IMR-90 (cell line): ENCODE results near the gene PBRM1. TPM values are rescaled to one million over a fixed set of nuclear protein-coding genes. Genes with fewer than 3 reads are reported as not detected.

Experiments
- ATAC-seq: fragments of 200-7000 bp; cut with Tn5 transposase; 2 replicates; pipeline ENCODE4 v1.9.1; 2020; ENCODE audit warnings: low read depth, mild to moderate bottlenecking, moderate library complexity
- BruUV-seq: library from RNA; stranded (reverse); fragments of 400-500 nt; replicated peaks from 2 replicates; lab custom pipeline; 2021; lab: Mats Ljungman, UMichigan
- CTCF ChIA-PET: fragments of 300-600 bp; formaldehyde crosslinking; extraction: SDS; loops from one replicate; lab custom pipeline; 2021; ENCODE audit warnings: antibody characterized with exemption; lab: Yijun Ruan, JAX
- POLR2A ChIA-PET: fragments of 300-600 bp; sonication (Branson Sonifier 250); formaldehyde crosslinking; loops from one replicate; lab custom pipeline; 2022; ENCODE audit warnings: antibody characterized with exemption; ENCODE audit not compliant: unreplicated experiment; lab: Charles Lee
- DNase-seq: peaks from one replicate; pipeline ENCODE4 v3.0.0; 2013
- H2AFZ ChIP-seq: replicated peaks from 2 replicates; pipeline ENCODE3; 2013; ENCODE audit warnings: low read length, mild to moderate bottlenecking; ENCODE audit not compliant: poor library complexity
- H2AK5ac ChIP-seq: 2 replicates; pipeline ENCODE4 v1.6.1; 2013; ENCODE audit warnings: low read depth, low read length, inconsistent platforms
- H2AK9ac ChIP-seq: replicated peaks from 2 replicates; pipeline ENCODE3; 2013; ENCODE audit warnings: mild to moderate bottlenecking, low read depth, low read length, moderate library complexity; ENCODE audit not compliant: poor library complexity
- H2BK120ac ChIP-seq: 2 replicates; pipeline ENCODE4 v1.6.1; 2013; ENCODE audit warnings: low read depth, low read length, inconsistent platforms
- H2BK15ac ChIP-seq: 3 replicates; pipeline ENCODE4 v1.6.1; 2013; ENCODE audit warnings: low read depth, low read length, inconsistent platforms
- H2BK20ac ChIP-seq: 2 replicates; pipeline ENCODE4 v1.6.1; 2013; ENCODE audit warnings: low read depth, mild to moderate bottlenecking, inconsistent platforms, low read length, moderate library complexity
- H2BK5ac ChIP-seq: 2 replicates; pipeline ENCODE4 v1.6.1; 2013; ENCODE audit warnings: mild to moderate bottlenecking, low read depth, low read length, inconsistent platforms; ENCODE audit not compliant: poor library complexity, severe bottlenecking
- H3K14ac ChIP-seq: replicated peaks from 2 replicates; pipeline ENCODE4 v1.6.1; 2013; ENCODE audit warnings: low read depth, low read length, inconsistent platforms
- H3K18ac ChIP-seq: 2 replicates; pipeline ENCODE4 v1.6.1; 2013; ENCODE audit warnings: low read depth, low read length, control low read depth
- H3K23ac ChIP-seq: 2 replicates; pipeline ENCODE4 v1.6.1; 2013; ENCODE audit warnings: low read depth, low read length, inconsistent platforms
- H3K27ac ChIP-seq: 2 replicates; pipeline ENCODE4 v1.5.1; 2013; ENCODE audit warnings: mild to moderate bottlenecking, control low read depth, low read length; ENCODE audit not compliant: insufficient read depth
- H3K27me3 ChIP-seq: 2 replicates; pipeline ENCODE4 v1.6.1; 2013; ENCODE audit warnings: low read length; ENCODE audit not compliant: control insufficient read depth, insufficient read depth
- H3K36me3 ChIP-seq: 2 replicates; pipeline ENCODE4 v1.6.1; 2013; ENCODE audit warnings: low read length, mixed read lengths; ENCODE audit not compliant: control insufficient read depth, insufficient read depth
- H3K4ac ChIP-seq: 2 replicates; pipeline ENCODE4 v1.6.1; 2013; ENCODE audit warnings: low read depth, low read length, inconsistent platforms
- H3K4me1 ChIP-seq: 2 replicates; pipeline ENCODE4 v1.6.1; 2013; ENCODE audit warnings: low read length, mixed read lengths; ENCODE audit not compliant: control insufficient read depth, insufficient read depth
- H3K4me2 ChIP-seq: 2 replicates; pipeline ENCODE4 v1.6.1; 2013; ENCODE audit warnings: low read depth, mild to moderate bottlenecking, control low read depth, low read length, moderate library complexity
- H3K4me3 ChIP-seq: 2 replicates; pipeline ENCODE4 v1.5.1; 2013; ENCODE audit warnings: low read depth, mild to moderate bottlenecking, control low read depth, low read length, moderate library complexity; ENCODE audit not compliant: insufficient read depth
- H3K56ac ChIP-seq: 2 replicates; pipeline ENCODE4 v1.6.1; 2013; ENCODE audit warnings: low read length, inconsistent platforms; ENCODE audit not compliant: insufficient read depth; ENCODE audit errors: extremely low read depth
- H3K79me1 ChIP-seq, 2 experiments: 2 replicates each; pipeline ENCODE4 v1.6.1; 2013; ENCODE audit warnings: low read length in 2 of 2, inconsistent platforms in 1 of 2, low read depth in 1 of 2
- H3K9ac ChIP-seq: 2 replicates; pipeline ENCODE4 v1.6.1; 2013; ENCODE audit warnings: low read depth, low read length, control low read depth
- H3K9me1 ChIP-seq: 2 replicates; pipeline ENCODE4 v1.6.1; 2013; ENCODE audit warnings: low read length, inconsistent platforms; ENCODE audit not compliant: insufficient read depth
- H3K9me3 ChIP-seq: 2 replicates; pipeline ENCODE4 v1.6.1; 2013; ENCODE audit warnings: low read length; ENCODE audit not compliant: control insufficient read depth, insufficient read depth
- H4K20me1 ChIP-seq: 2 replicates; pipeline ENCODE4 v1.6.1; 2013; ENCODE audit warnings: low read length, inconsistent platforms; ENCODE audit not compliant: insufficient read depth
- H4K5ac ChIP-seq: 2 replicates; pipeline ENCODE4 v1.6.1; 2013; ENCODE audit warnings: mild to moderate bottlenecking, low read depth, low read length, control low read depth
- H4K8ac ChIP-seq, 2 experiments: 2 replicates each; pipeline ENCODE4 v1.6.1; 2013; ENCODE audit warnings: low read depth in 2 of 2, low read length in 2 of 2, control low read depth in 1 of 2, inconsistent platforms in 1 of 2
- H4K91ac ChIP-seq: 2 replicates; pipeline ENCODE4 v1.6.1; 2013; ENCODE audit warnings: low read depth, low read length, inconsistent platforms; ENCODE audit not compliant: insufficient read depth
- CEBPB ChIP-seq: IDR thresholded peaks from 2 replicates; pipeline ENCODE4 v1.6.1; 2012; ENCODE audit warnings: low read depth, low read length, improper control_type of control experiment
- CHD1 ChIP-seq: IDR thresholded peaks from 2 replicates; pipeline ENCODE4 v1.6.1; 2012; ENCODE audit warnings: low read depth, low read length, improper control_type of control experiment
- FOS ChIP-seq: fragments of 150-350 bp; IDR thresholded peaks from 2 replicates; pipeline ENCODE4 v1.6.1; 2016; ENCODE audit warnings: low read depth, low read length
- MAZ ChIP-seq: IDR thresholded peaks from 2 replicates; pipeline ENCODE4 v1.6.1; 2012; ENCODE audit warnings: low read depth, mild to moderate bottlenecking, low read length, improper control_type of control experiment, moderate library complexity, borderline replicate concordance
- POLR2A ChIP-seq: IDR thresholded peaks from 2 replicates; pipeline ENCODE4 v1.6.1; 2012; ENCODE audit warnings: mild to moderate bottlenecking, low read depth, low read length
- RCOR1 ChIP-seq: IDR thresholded peaks from 2 replicates; pipeline ENCODE4 v1.6.1; 2012; ENCODE audit warnings: mild to moderate bottlenecking, low read length, improper control_type of control experiment; ENCODE audit not compliant: insufficient replicate concordance
- WGBS, 2 experiments: methylation state at CpG; one replicate each; pipeline versions ENCODE4 v1.1.5 to v1.1.7; 2013; ENCODE audit warnings: missing lambda C conversion rate in 2 of 2; ENCODE audit not compliant: insufficient read length in 1 of 2; ENCODE audit errors: extremely low coverage in 2 of 2; 5-methylcytosine and 5-hydroxymethylcytosine counted together
- dilution Hi-C: fragments of 300-500 bp; cut with HindIII; formaldehyde crosslinking; loops from one replicate; pipeline ENCODE4 v1.14.3; 2018; ENCODE audit warnings: low sequenced_read_pairs; ENCODE audit not compliant: unreplicated experiment
- in situ Hi-C: fragments of 300-500 bp; cut with MboI; formaldehyde crosslinking; loops from 3 replicates; pipeline ENCODE4 v1.14.3; 2019; ENCODE audit warnings: low sequenced_read_pairs, inconsistent platforms, mixed read lengths
- intact Hi-C: fragments of 100-400 bp; cut with micrococcal nuclease; formaldehyde crosslinking; loops from 2 replicates; pipeline ENCODE4 v1.10.0; 2022
- polyA plus RNA-seq, 3 experiments: library from polyadenylated mRNA; depleted of rRNA; stranded (reverse); fragments of >200 nt; gene quantifications; 2 replicates each; pipeline ENCODE4 v1.2.3, GENCODE V29; 2012; ENCODE audit warnings: low replicate concordance in 1 of 3
- total RNA-seq: library from RNA; depleted of rRNA; stranded (reverse); fragments of >200 nt; gene quantifications from 2 replicates; pipeline ENCODE4 v1.2.3, GENCODE V29; 2012

Gene PBRM1
- total and polyA plus RNA-seq, 2 of the 4 experiments (the other 2 are of a cell fraction) = 16.5 to 72.6 TPM

GRCh38 chr3:52722491-52722890 lies 36.8 kb upstream of the PBRM1 start:
- Histone ChIP-seq H3K36me3 (no peaks in the 10 kb centered on the region; the same call in 1 of the 2 replicates), H2BK5ac (no peak overlapping the region), H3K9me1 (no peaks in the 10 kb centered on the region), H3K9me3 (no peaks in the 10 kb centered on the region), H3K4me3 (no peak overlapping the region), H3K27ac (no peak overlapping the region), H2AFZ (no peak overlapping the region), H2AK9ac (no peak overlapping the region), H3K56ac (no peak overlapping the region), H4K20me1 (no peaks in the 10 kb centered on the region), H3K14ac (no peak overlapping the region), H2BK120ac (no peak overlapping the region), H4K8ac (no peak overlapping the region), H3K23ac (no peak overlapping the region), H3K9ac (no peak overlapping the region), H3K18ac (no peak overlapping the region), H3K4me2 (no peak overlapping the region), H3K4ac (no peak overlapping the region), H2BK15ac (no peak overlapping the region), H3K27me3 (no peaks in the 10 kb centered on the region), H4K91ac (no peak overlapping the region), H2BK20ac (no peak overlapping the region), H3K79me1 (no peaks in the 10 kb centered on the region), H2AK5ac (no peak overlapping the region), H4K5ac (no peak overlapping the region), H3K4me1 (no peaks in the 10 kb centered on the region)
- dilution Hi-C loops (no loop called here), intact Hi-C loops (no loop called here), in situ Hi-C loops (no loop called here)
- ChIA-PET CTCF (no interaction called here), POLR2A (no interaction called here)
- ATAC-seq = no peak
- DNase-seq = no peak
- no TSS peak for BruUV-seq
- TF ChIP-seq POLR2A = no peak
- TF ChIP-seq RCOR1 = no peak
- TF ChIP-seq FOS = no peak
- TF ChIP-seq CHD1 = no peak
- TF ChIP-seq CEBPB = no peak
- TF ChIP-seq MAZ = no peak
- 85% methylated on average over 2 of the region's 7 CpGs; no CpG with 5 or more reads in 1 of the 2 experiments for whole genome bisulfite sequencing, 2 experiments
